CD4-positive, alpha-beta T cell treated with Interleukin-17A for 1 hour (primary cell): ENCODE data around the gene JARID2.
A peak's percentile ranks its signal among the peaks of the same experiment; 100 is the strongest.
"Not testable (repeated sequence)": the region's sequence is repeated elsewhere in the genome, so short reads cannot be mapped to it uniquely, and the experiment has no call there.

ENCODE experiments used
- DNase-seq: peaks from one replicate; pipeline ENCODE4 v3.0.0-alpha.2; 2020

JARID2 gene

DNA sequence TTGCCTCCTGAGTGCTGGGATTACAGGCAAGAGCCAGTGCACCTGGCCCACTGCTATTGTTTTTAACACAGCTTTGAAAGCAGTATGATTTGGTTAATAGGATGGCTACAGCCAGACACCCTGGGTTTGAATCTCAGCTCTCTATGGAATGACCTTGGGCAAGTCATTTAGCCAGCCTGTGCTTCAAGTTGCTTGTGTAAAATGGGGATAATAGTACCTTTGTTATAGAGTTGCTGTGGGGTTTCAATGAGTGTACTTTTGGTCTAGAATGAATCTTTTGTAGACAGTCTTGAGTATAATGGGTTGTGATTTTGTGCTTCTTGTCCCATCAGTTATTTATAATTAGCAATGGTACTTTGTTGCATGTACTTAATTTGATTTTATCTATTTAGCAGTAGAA, 70.9 kb downstream of the JARID2 start:
- DNase-seq = no peak

DNA sequence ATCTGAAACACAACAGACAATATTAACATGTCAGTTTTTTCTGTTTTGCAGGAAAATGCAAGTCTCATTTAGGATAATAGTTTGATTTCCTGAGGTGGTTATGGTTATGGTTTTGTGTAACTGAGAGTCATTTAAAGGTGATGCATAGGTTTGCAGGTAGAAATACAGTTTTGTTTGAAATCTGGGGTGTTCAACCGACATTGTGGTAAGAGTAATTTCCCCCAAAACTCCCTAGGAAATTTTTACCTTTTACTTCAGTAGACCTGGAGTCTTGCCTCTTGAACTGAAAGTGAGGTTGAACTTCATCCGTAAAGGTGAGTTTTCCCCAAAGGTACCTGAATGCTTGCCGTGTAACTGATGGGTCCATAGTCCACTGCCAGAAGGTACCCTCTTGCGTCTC, 71.4 kb downstream of the JARID2 start:
- DNase-seq = no peak

DNA sequence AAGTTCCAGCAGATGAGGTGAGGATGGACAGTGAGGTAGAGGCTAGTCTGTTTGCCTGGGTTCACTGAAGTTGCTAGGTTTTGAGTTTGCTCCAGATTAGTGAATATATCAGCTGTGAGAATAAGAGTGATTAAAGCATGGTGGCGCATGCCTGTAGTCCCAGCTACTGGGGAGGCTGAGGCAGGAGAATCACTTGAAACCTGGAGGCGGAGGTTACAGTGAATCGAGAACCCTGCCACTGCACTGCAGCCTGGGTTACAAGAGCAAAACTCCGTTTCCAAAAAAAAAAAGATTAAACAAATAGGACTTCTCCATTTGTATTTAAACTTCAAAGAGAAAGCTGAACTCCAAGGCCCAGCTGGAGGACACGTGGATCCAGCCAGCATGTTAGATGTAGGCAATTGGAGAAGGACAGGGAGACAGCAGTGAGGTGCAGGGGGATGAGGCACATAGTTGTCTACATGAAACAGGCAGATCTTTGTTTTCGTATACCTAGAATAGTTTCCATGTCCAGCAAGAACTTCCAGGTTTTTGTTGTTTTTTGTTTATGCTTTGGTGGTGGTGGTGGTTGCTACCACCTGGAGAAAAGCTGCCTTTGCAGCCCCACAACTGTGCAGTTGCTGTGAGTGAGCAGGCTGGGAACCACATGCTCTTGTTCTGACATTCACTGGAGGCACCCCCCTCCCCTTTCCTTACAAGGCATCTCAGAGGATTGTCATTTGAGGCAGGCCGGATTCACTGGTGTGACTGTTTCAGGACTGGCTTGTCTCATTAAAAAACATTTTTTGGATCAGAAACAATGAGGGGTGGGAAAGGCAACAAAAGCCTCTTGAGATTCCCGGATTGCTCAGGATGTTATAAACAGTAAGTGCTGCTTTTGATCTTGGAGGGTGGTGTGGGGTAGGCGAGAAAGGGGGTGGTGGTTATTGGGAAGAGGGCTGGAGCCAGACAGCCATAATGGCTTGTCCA, 72.3 kb downstream of the JARID2 start:
- no peak for DNase-seq

DNA sequence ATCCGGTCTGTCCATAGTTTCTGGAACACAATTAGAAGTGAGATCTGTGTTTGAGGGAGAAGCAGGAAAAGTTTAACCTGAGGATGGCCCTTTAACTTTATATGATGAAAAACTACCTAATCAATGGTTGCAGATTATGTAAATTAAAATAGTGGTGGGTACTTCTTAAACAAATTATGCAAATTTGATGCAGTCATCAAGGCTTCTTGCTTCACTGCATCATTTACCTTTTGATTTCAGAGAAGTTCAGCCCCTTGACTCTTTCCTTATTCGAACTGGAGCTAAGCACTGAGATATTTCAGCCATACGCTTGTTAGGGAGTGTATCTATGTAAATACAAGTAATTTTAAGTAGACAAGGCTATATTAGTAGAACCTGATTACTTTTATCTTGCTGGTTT, 73.8 kb downstream of the JARID2 start:
- DNase-seq = no peak

DNA sequence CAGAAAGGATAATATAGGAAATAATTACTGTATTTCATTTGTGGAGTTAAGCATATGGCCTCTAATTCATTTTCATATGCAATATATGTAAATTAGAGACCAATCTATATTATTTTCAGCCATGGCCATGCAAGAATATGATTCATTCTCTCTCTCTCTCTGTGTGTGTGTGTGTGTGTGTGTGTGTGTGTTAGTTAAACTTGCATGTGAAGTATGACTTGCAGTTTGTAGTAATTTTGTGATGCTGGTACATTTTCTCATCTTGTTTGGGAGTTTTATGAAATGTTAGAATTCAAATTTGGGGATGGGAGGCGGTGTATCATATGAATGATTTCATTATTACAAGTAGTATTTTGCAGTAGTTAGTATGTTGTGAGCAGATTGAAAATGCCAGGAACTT, 74.8 kb downstream of the JARID2 start:
- no peak for DNase-seq

DNA sequence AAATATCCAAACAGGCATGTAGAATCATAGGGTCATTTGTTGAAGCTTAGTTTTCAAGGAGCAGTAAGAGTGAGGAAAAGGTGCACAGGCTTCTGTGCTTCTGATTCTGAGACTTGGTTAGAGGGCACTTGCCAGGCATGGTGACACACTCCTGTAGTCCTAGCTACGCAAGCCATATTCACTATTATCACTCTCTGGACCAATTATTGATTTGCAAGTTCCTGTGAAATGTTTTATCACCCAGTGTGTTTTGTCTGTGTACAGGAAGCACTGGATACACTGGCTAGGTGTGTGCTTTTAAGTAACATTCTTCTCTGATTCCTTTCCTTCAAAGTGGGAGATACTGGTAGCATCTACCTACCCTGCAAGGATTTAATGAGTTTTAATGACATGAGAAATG, 76.3 kb downstream of the JARID2 start:
- no peak for DNase-seq

DNA sequence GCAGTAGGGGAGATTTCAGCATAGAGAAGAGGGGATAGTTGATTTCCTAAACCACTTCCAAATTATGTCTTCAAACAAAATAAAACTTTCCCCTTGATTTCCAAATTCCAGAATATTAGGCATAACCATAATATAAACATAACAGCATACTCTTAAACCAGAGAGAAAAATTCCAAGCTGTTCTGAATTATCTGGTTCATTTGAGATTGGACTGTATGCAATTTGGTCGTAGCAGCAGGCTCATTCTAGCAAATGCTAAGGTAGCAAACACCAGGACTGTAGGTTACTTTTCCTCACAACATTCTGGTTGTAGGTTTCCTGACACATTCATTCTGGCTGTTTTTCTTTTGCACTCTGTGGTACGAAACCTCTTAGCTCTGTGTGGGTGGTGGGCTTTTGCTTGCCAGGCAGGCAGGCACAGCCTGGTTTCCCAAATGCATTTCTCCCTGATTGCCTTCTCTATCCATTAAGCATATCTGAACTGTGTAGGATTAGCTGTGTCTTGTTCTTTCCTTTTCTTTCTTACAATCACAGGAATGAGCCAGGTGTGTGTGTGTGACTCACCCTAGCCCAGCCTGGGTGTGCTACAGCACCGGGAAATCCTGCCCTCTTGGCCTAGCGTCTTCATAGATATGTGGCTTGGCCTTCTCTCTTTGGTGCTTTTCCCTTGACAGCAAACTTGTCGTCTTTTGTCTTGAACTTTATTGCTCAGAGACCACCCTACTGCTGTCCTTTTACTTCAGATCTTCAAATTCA, 77.1 kb downstream of the JARID2 start:
- no peak for DNase-seq

DNA sequence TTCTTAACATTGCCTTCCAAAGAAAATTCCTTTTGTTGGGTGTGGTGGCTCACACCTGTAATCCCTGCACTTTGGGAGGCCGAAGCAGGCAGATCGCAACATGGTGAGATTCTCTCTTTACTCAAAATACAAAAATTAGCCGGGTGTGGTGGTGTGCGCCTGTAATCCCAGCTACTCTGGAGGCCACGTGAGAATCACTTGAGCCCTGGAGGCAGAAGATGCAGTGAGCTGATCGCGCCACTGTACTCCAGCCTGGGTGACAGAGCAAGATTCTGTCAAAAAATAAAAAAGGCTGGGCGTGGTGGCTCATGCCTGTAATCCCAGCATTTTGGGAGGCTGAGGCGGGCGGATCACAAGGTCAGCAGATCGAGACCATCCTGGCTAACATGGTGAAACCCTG, 77.7 kb downstream of the JARID2 start:
- not testable (repeated sequence) for DNase-seq

DNA sequence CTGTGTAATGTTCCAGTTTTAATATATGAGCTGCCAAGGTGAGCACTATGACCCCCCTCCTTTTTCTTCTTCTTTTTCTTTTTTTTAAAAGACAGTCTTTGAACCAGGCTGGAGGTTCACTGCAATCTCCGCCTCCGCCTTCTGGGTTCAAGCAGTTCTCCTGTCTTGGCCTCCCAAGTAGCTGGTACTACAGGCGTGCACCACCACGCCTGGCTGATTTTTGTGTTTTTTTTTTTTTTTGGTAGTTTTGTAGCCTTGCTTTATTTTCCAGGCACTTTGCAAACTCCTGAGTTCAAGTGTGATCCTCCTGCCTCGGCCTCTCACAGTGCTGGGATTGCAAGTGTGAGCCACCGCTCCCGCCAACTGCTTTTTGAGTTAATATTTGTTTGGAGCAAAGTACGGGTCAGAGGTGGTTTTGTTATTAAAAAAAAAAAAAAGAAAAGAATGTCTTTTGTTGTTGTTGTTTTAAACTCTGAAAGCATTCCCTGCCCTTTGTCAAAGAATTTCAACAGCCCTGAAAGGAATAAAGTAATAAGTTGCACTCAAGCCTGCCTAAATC, 78.6 kb downstream of the JARID2 start:
- DNase-seq = no peak

DNA sequence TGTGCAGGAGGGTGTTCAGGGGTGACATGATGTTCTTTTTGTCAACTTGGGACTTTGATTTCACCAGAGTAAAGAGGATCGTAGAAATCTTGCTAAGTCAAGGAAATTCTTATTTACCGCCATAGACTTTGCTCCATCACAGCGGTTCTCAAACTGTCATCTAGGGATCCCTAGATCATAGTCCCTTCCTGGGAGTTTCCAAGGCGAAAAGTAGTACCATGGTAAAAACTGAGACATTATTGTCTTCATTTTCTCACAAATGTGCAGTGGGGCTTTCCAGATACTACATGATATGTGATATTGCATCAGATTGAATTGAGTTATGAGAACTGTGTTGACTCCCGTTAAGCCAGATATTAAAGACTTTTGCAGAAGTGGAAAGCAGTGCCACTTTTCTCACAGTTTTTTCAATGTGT, 79.7 kb downstream of the JARID2 start:
- no peak for DNase-seq

DNA sequence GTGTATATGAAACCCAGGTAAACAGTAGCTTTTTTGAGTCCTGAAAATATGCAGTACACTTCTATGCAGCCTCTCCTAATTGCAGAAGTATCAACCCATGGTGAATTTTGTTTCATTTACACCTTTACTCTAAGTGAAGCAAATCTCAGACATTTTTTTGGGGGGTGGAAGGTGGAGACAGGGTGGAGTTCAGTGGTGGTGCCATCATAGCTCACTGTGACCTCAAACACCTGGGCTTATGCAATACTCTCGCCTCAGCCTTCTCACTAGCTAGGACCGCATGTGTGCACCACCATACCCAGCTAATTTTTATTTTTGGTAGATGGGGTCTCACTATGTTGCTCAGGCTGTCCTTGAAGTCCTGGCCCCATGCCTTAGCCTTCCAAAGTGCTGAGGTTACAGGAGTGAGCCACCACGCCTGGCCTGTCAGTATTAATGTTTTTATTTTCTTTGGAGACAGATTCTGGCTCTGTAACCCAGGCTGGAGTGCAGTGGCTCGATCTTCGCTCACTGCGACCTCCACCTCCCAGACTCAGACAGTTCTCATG, 80.3 kb downstream of the JARID2 start:
- peak; percentile 32 for DNase-seq

DNA sequence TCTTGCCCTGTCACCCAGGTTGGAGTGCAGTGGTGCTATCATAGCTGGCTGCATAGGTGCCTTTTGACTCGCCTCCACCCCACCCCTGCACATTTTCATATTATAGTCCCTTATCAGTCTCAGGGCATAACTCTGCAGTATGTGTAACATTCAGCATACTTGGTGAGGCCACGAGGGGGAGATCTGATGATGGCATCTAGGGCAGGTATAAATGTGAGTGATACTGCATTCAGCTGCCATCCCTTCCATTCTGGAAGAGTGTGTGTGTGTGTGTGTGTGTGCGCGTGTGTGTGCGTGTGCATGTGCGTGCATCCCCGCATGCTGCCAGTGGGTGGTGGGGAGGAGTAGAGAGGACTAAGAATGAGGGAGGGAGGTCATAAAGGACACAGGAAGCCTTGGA, 81.4 kb downstream of the JARID2 start:
- peak; percentile 41 for DNase-seq

DNA sequence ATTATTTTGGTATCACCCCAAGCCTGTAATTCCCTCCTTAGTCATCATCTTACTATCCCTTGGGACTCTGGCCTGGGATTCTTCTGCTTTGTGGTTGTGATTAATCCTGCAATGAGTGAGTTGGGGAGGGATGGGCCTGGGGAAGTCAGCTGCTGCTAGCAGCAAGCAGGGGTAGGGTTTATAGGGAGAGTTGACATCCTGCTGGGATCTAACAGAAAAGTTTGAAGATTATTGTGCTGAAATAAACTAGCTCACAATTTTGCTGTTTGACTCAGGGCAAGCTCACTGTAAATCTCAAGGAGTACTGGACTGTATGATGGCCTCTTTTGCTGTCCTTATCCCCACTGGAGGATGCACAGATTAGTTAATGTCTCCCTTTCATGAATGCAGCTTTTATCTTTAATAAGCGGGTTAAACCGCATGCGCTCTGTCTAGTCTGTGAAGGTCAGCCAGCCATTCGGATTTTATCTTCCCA, 83.4 kb downstream of the JARID2 start:
- DNase-seq = no peak

DNA sequence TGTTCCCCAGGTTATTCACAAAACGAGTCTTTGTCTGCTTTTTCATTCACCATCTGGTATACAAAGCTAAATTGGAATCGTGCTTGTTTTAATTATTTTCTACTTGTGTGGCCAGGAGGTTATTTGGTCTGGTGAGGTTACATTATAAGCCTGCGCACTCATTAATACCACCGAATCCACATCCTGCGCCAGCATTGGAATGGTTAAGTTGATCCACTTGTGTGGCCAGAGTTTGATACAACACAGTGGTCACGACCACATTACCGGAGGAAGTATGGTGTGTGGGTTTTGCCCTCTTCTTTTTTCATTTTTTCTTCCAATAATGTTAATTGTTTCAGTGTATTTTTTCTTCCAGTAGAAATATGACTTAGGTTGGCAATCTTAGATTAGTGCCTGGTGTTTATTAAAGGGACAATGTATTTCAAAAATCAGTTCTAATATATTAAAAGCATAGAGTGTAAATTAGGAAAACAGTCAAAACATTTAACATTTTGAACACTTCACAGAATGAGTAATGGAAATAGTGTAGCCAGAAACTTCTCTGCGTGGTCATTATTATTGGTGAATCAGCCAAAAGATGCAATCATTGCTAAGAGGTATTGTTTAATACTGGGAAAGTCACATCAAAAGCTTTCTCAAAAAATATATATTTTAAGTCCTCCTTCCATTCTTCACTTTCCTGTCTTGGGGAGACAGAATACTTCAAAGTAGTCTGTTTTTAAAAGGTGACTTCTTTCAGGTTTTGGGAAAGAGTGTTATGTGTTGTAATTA, 84.5 kb downstream of the JARID2 start:
- DNase-seq = peak; percentile 14

DNA sequence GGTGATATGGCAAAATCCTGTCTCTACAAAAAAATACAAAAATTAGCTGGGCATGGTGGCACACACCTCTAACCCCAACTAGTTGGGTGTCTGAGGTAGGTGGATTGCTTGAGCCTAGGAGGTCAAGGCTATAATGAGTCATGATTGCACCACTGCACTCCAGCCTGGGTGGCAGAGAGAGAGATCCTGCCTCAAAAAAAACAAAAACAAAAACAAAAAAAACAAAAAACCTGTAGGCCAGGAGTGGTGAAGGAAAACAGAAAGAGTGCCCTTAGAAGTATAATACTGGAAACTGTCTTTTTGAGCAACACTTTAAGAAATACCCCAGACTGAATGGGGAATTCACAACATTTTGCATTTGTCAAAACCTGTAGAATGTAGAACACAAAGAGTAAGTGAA, 85.3 kb downstream of the JARID2 start:
- no peak for DNase-seq

DNA sequence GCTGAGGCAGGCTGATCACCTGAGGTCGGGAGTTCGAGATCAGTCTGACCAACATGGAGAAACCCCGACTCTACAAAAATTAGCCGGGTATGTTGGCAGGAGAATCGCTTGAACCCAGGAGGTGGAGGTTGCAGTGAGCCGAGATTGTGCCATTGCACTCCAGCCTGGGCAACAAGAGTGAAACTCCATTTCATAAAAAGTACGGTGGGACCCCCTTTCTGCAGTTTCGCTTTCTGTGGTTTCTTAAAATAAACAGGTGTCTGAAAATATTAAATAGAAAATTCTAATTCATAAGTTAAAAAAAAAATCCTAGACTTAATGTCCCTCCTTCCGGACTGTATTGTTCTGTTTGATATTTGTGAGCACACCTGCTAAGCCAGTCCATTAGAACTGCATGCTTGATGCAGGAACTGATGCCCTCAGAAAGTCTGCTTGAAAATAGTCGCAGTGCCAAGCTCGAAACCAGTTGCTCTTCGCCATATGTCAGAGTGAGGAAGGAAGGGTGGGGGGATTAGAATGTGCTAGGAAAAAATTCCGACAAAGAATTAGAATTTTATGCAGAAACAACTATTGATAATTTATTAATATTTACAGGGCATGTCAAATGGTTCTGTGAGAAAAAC, 85.9 kb downstream of the JARID2 start:
- DNase-seq = no peak

DNA sequence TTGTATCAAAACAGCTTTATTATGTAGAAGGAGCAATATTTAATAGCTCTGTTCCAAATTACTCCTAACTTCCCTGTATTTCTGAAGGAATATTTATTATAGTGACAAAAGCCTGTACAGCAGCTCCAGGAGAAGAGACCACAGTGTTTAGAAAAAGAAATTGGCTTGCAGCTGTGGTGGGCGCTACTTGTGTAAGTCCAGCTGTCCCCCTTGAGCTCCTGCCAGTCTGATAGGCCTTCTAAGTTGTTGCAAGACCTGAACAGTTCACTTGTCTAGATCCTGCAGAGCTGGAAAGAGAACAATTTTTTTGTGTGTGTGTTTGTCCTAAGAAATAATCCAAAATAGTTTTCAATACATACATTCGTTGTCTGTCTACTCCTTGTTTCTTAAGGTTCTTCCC, 86.6 kb downstream of the JARID2 start:
- DNase-seq = no peak

DNA sequence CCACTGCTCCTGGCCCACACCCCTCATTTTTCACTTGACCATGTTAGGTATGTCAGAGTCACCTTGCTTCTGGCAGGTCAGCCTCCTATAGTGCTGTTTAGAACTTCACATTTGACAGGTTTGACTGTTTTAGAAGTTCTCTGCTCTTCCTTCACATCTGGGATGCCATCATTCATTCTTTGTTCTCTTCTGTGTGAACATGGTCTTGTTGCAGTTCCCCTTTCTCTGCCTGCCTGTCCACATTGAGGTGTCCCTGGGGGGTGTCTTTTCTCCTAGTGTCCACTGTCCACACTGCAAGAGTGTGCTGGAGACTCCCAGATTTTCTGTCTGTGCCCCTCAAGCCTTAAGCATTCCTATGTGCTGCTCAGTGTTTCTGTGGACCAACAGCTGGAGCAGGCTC, 89.5 kb downstream of the JARID2 start:
- no peak for DNase-seq

DNA sequence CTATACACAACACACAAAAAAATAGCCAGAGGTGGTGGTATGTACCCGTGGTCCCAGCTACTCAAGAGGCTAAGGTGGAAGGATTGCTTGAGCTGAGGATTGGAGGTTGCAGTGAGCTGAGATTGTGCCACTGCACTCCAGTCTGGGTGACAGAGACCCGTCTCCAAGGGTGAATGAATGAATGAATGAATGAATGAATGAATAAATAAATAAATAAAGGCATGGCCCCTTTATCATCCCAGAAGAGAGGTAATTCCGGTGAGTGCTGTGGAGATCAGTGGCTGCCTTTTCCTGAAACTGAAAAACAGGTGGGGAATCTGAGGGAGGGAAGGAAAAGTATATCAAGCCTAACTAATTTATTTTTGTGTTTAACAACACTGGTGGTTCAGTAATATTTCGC, 90.0 kb downstream of the JARID2 start:
- DNase-seq = no peak

DNA sequence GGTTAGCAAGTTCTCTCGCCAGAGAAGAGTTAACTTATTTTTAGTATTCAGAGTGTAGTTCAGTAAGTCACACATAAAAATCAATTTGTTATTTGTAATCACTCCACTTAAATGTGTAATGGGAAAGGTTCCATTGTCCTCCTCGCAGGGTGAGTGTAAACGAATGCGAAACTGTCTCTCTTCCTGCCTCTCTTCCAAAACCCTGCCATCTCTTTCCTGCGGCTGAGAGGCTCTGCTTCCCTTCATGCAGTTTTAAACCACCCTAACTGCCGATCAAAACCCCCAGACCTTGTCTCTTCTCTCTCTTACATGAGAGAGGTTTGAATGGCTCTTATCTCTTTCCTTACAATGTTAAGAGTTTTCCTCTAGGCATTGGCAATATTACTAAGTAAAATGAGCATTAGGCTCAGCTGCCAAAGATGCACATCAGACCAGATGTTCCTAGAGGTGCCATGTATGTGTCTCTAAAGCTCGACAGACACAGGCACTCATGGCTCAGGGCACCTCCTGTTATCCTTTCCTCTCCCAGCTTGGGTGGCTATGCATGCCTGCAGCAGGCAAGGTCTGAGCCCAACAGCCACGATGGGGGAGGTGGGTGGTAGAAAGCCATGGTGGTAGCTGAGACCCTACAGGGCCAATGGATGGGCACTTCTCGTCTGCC, 91.2 kb downstream of the JARID2 start:
- no peak for DNase-seq

DNA sequence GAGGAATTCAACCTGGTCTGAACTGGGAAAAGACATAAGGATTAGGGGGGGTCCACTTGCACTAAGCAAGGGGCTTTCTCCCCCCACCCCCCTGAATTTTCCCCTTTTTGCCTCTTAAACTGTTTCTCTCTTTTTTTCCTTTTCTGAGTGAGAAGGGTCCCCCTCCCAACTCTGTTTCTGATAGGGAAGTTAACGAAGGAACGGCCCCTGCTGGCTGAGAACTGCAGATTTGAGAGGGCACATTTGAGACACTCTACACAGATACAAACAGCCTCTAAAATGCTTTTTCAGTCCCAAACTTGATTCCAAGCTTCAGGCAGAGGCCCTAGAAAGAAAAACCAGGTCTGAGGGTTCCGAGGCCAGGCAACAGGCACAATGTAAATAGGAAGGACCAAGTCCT, 91.7 kb downstream of the JARID2 start:
- DNase-seq = no peak

DNA sequence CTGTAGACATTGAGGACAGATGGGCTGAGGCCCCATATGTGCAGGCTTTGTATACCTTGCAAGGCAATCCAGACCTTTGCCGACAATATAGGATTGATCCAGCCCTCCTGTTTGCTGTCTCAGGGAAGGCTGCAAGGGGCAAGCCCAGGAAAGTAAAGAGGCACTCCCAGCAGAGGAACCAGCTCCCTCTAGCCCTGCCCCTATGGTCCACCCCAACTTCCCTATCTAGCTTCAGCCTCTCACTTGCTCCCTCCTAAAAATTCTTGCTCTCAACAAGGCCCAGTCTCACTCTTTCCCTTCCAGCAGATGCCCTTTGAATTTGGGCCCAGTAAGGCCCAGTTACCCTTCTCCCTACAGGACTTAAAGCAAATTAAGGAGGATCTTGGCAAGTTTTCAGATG, 92.6 kb downstream of the JARID2 start:
- DNase-seq = no peak
